HepG2 (cell line): ENCODE data around the gene ATXN7L2. TPM values are rescaled to one million over a fixed set of nuclear protein-coding genes. Genes with fewer than 3 reads are reported as not detected.
A peak's percentile ranks its signal among the peaks of the same experiment; 100 is the strongest.

ENCODE experiments used
- ATAC-seq: fragments of 200-7000 bp; cut with Tn5 transposase; 3 replicates; pipeline ENCODE4 v1.9.1; 2020; ENCODE audit warnings: mild to moderate bottlenecking, moderate library complexity
- BruUV-seq: library from RNA; stranded (reverse); fragments of 400-500 nt; replicated peaks from 2 replicates; lab custom pipeline; 2021; lab: Mats Ljungman, UMichigan
- CTCF ChIA-PET: fragments of 300-600 bp; formaldehyde crosslinking; extraction: SDS; loops from one replicate; lab custom pipeline; 2021; ENCODE audit warnings: low total read pairs, inconsistent platforms, low intra/inter-chr PET ratio; lab: Yijun Ruan, JAX
- POLR2A ChIA-PET: fragments of 350-600 bp; sonication (Branson Sonifier 250); formaldehyde crosslinking; loops from one replicate; lab custom pipeline; 2020; ENCODE audit warnings: antibody characterized with exemption, inconsistent platforms; lab: Yijun Ruan, JAX
- DNase-seq: peaks from one replicate; pipeline ENCODE4 v3.0.0-alpha.2; 2015; ENCODE audit warnings: low spot score
- FAIRE-seq: peaks from 3 replicates; lab custom pipeline; 2011; peaks lifted over from hg19 to GRCh38; lab: Jason Lieb, UNC
- H2AFZ ChIP-seq: one replicate; pipeline ENCODE4 v1.6.1; 2011; ENCODE audit warnings: low read length, inconsistent platforms
- H3K27ac ChIP-seq: fragments of 300-600 bp; 3 replicates; pipeline ENCODE4 v1.8.0; 2011; ENCODE audit warnings: mixed run types, mild to moderate bottlenecking, mixed read lengths, low read length, inconsistent platforms; ENCODE audit not compliant: insufficient read depth; ENCODE audit errors: extremely low read length
- H3K27me3 ChIP-seq, 2 experiments: fragments of 200-600 bp in 1 of 2; 2 replicates in 1 of 2; 3 replicates in 1 of 2; pipeline versions ENCODE4 v1.6.0 to v1.8.0; 2011; ENCODE audit warnings: low read length in 2 of 2, mild to moderate bottlenecking in 2 of 2, moderate library complexity in 2 of 2, inconsistent platforms in 1 of 2; ENCODE audit not compliant: insufficient read depth in 2 of 2, control insufficient read depth in 1 of 2
- H3K36me3 ChIP-seq, 2 experiments: fragments of 200-600 bp in 1 of 2; replicated peaks in 1 of 2; 2 replicates in 1 of 2; 3 replicates in 1 of 2; pipeline versions ENCODE4 v1.5.1 to v1.8.0; 2011; ENCODE audit warnings: low read length in 2 of 2, inconsistent platforms in 1 of 2; ENCODE audit not compliant: insufficient read depth in 2 of 2, control insufficient read depth in 1 of 2
- H3K4me1 ChIP-seq: 2 replicates; pipeline ENCODE4 v1.5.1; 2012; ENCODE audit warnings: low read length, inconsistent platforms; ENCODE audit not compliant: insufficient read depth
- H3K4me2 ChIP-seq: 2 replicates; pipeline ENCODE4 v1.6.0; 2011; ENCODE audit warnings: low read depth, low read length, inconsistent platforms
- H3K4me3 ChIP-seq, 3 experiments: fragments of 200-600 bp in 1 of 3; sonication (generic), shearing (Covaris generic) in 1 of 3; replicated peaks in 1 of 3; 2 replicates each; pipeline ENCODE4 v1.5.1; 2011 to 2016; ENCODE audit warnings: low read length in 3 of 3, inconsistent platforms in 2 of 3, low read depth in 2 of 3, mild to moderate bottlenecking in 2 of 3, control low read depth in 1 of 3, mixed read lengths in 1 of 3; ENCODE audit not compliant: insufficient read depth in 1 of 3
- H3K79me2 ChIP-seq: one replicate; pipeline ENCODE4 v1.6.1; 2011; ENCODE audit warnings: low read length, inconsistent platforms; ENCODE audit not compliant: insufficient read depth
- H3K9ac ChIP-seq: 2 replicates; pipeline ENCODE4 v1.6.0; 2011; ENCODE audit warnings: mild to moderate bottlenecking, low read depth, low read length, inconsistent platforms; ENCODE audit not compliant: insufficient read depth
- H3K9me3 ChIP-seq: 2 replicates; pipeline ENCODE4 v1.5.1; 2012; ENCODE audit warnings: mild to moderate bottlenecking, low read length
- H4K20me1 ChIP-seq: 2 replicates; pipeline ENCODE4 v1.6.0; 2011; ENCODE audit warnings: inconsistent platforms, mild to moderate bottlenecking, low read length, moderate library complexity; ENCODE audit not compliant: insufficient read depth
- CBX2 ChIP-seq, 2 experiments: fragments of 200-600 bp in 1 of 2; sonication (generic); formaldehyde crosslinking in 1 of 2; IDR thresholded peaks; 2 replicates each; pipeline versions ENCODE4 v1.7.0 to v1.8.1; 2018 to 2022; ENCODE audit warnings: low read depth in 2 of 2, low read length in 1 of 2, mild to moderate bottlenecking in 1 of 2, missing genetic modification reagents in 1 of 2
- FOXK1 ChIP-seq: sonication (generic); formaldehyde crosslinking; IDR thresholded peaks from 2 replicates; pipeline ENCODE4 v1.4.0; 2020; ENCODE audit warnings: low read depth, missing genetic modification reagents, borderline replicate concordance
- GABPA ChIP-seq, 2 experiments: IDR thresholded peaks; 2 replicates each; pipeline ENCODE4 v1.6.1; 2011 to 2016; ENCODE audit warnings: low read depth in 2 of 2, low read length in 1 of 2, missing biosample characterization in 1 of 2, missing genetic modification characterization in 1 of 2
- KLF11 ChIP-seq: IDR thresholded peaks from 2 replicates; pipeline ENCODE4 v1.6.1; 2016; ENCODE audit warnings: missing compliant biosample characterization
- MED1 ChIP-seq: sonication (generic); formaldehyde crosslinking; IDR thresholded peaks from 2 replicates; pipeline ENCODE4 v1.4.0; 2020; ENCODE audit warnings: missing genetic modification reagents
- SIN3A ChIP-seq: IDR thresholded peaks from 2 replicates; pipeline ENCODE4 v1.6.1; 2011; ENCODE audit warnings: low read depth, mild to moderate bottlenecking, control low read depth, low read length, borderline replicate concordance
- ZNF570 ChIP-seq: sonication (generic); formaldehyde crosslinking; IDR thresholded peaks from 2 replicates; pipeline ENCODE4 v1.4.0; 2020; ENCODE audit warnings: mild to moderate bottlenecking, missing genetic modification reagents, borderline replicate concordance
- WGBS: methylation state at CpG from one replicate; pipeline ENCODE4 v1.1.6; 2017; ENCODE audit warnings: low lambda C conversion rate; 5-methylcytosine and 5-hydroxymethylcytosine counted together
- in situ Hi-C: cut with HindIII; loops from 2 replicates; pipeline ENCODE4 v1.10.0; 2017; ENCODE audit warnings: low pct_unique_long_range_greater_than_20kb; ENCODE audit not compliant: extremely low pct_ligation_motif_present
- intact Hi-C: fragments of 100-400 bp; cut with micrococcal nuclease; formaldehyde crosslinking; loops from one replicate; pipeline ENCODE4 v1.10.0; 2022; ENCODE audit not compliant: unreplicated experiment
- polyA plus RNA-seq, 8 experiments: library from polyadenylated mRNA; depleted of rRNA in 3 of 8; stranded (reverse) in 7 of 8; unstranded in 1 of 8; fragments of >200 nt; fragmentation: Illumina TruSeq in 4 of 8; extraction: Trizol in 4 of 8; gene quantifications; 2 replicates each; pipeline versions ENCODE4 v1.2.1 to v1.2.3, GENCODE V29; 2011 to 2016; ENCODE audit warnings: low read depth in 4 of 8, missing spikeins in 1 of 8, mixed read lengths in 1 of 8; ENCODE audit not compliant: insufficient read depth in 1 of 8
- total RNA-seq, 5 experiments: library from RNA; depleted of rRNA; stranded (reverse); fragments of >200 nt; fragmentation: Illumina TruSeq; extraction: Trizol; gene quantifications; 2 replicates each; pipeline ENCODE4 v1.2.3, GENCODE V29; 2016; ENCODE audit warnings: low read depth in 1 of 5
- TF ChIP-seq, protein P1 (sequence below): sonication (generic); formaldehyde crosslinking; IDR thresholded peaks from 2 replicates; pipeline ENCODE4 v1.4.0; 2020; ENCODE audit warnings: mild to moderate bottlenecking, missing genetic modification reagents, borderline replicate concordance
- TF ChIP-seq, protein P2 (sequence below): sonication (generic); formaldehyde crosslinking; IDR thresholded peaks from 2 replicates; pipeline ENCODE4 v1.5.1; 2020; ENCODE audit warnings: mild to moderate bottlenecking, missing genetic modification reagents, moderate library complexity
- TF ChIP-seq, protein P3 (sequence below): sonication (generic); formaldehyde crosslinking; IDR thresholded peaks from 2 replicates; pipeline ENCODE4 v1.4.0; 2020; ENCODE audit warnings: missing genetic modification reagents, borderline replicate concordance

The ATXN7L2 gene
- total and polyA plus RNA-seq, 2 of the 13 experiments (the other 11 are each of a cell fraction or from before 2014, with no cell fraction given) = 2.7 to 2.8 TPM

DNA sequence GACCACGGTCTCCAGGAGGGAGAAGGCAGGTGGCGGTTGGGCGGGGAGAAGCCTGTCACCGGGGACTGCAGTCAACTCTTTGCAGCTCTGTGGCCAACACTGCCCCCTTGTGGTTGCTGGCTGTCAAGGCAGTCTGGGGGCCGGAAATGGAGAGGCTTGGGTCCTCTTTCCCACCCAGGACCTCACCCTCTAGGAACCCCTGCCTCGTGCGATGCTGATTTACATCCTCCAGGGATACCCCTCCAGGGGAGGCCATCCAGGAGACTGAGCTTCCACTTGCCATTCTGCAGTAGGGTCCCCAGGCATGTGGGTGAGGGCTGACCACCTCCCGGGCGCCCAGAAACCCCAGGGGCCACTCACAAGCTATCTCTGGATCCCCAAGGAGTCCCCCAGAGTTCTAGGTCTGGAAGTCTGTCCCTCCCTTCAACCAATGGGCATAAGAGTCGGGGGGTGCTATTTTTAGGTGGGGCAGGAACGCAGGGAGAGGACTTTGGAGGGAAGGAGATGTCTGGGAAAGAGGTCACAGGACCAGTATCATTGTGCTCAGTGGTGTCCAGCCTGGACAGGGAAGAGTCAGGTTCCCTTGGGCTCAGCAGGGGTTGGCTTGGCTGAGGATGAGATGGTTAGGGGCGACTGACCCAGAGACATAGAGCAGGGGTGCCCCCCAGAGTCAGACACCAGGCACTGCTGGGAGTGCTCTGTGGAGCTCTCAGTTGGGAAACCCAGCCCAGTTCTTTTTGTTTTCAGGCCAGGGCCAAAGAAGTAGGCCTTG lies 48.8 kb downstream of the ATXN7L2 start:
- ChIA-PET CTCF (interaction anchor here (0.7 to 4.5 kb wide), 6 partner anchors 30 to 269 kb away, joined by 3 to 81 read pairs (median 20); partner anchors contain the start of gene CYB561D1), POLR2A (interaction anchor here (0.7 to 4.4 kb wide), 6 partner anchors 16 to 49 kb away, joined by 3 to 18 read pairs (median 5); partner anchors contain the start of genes AMIGO1, ATXN7L2, CYB561D1 and GNAI3)
- Histone ChIP-seq H3K9ac (no peak overlapping the region), H3K4me3 (peak overlapping the region in 2 of 3 experiments; percentile 29 to 67; a peak in 2 of 6 replicates), H3K27ac (no peak overlapping the region), H3K27me3 (peaks cover 8 to 46% of the 10 kb centered on the region in 2 experiments; a peak in 4 of 5 replicates), H3K4me1 (peaks cover 19% of the 10 kb centered on the region; the same call in 1 of the 2 replicates), H3K36me3 (no peaks in the 10 kb centered on the region), H3K4me2 (peak overlapping the region; percentile 87), H3K9me3 (no peaks in the 10 kb centered on the region), H3K79me2 (no peaks in the 10 kb centered on the region), H2AFZ (peak overlapping the region; percentile 89), H4K20me1 (no peaks in the 10 kb centered on the region)
- intact Hi-C loops = loop anchor here (1.0 kb wide), 2 partner anchors 34 to 38 kb away; partner anchors contain the start of gene CYB561D1
- FAIRE-seq (peak; percentile 70), DNase-seq (peak; percentile 75), ATAC-seq (peak; percentile 86)
- no TSS peak for BruUV-seq
- WGBS = 11% methylated on average over 9 of the region's 12 CpGs
- in situ Hi-C loops = loop anchor here (5.0 to 10.0 kb wide), 2 partner anchors 40 to 268 kb away; partner anchors contain the start of gene CYB561D1
- TF ChIP-seq, protein P1, sequence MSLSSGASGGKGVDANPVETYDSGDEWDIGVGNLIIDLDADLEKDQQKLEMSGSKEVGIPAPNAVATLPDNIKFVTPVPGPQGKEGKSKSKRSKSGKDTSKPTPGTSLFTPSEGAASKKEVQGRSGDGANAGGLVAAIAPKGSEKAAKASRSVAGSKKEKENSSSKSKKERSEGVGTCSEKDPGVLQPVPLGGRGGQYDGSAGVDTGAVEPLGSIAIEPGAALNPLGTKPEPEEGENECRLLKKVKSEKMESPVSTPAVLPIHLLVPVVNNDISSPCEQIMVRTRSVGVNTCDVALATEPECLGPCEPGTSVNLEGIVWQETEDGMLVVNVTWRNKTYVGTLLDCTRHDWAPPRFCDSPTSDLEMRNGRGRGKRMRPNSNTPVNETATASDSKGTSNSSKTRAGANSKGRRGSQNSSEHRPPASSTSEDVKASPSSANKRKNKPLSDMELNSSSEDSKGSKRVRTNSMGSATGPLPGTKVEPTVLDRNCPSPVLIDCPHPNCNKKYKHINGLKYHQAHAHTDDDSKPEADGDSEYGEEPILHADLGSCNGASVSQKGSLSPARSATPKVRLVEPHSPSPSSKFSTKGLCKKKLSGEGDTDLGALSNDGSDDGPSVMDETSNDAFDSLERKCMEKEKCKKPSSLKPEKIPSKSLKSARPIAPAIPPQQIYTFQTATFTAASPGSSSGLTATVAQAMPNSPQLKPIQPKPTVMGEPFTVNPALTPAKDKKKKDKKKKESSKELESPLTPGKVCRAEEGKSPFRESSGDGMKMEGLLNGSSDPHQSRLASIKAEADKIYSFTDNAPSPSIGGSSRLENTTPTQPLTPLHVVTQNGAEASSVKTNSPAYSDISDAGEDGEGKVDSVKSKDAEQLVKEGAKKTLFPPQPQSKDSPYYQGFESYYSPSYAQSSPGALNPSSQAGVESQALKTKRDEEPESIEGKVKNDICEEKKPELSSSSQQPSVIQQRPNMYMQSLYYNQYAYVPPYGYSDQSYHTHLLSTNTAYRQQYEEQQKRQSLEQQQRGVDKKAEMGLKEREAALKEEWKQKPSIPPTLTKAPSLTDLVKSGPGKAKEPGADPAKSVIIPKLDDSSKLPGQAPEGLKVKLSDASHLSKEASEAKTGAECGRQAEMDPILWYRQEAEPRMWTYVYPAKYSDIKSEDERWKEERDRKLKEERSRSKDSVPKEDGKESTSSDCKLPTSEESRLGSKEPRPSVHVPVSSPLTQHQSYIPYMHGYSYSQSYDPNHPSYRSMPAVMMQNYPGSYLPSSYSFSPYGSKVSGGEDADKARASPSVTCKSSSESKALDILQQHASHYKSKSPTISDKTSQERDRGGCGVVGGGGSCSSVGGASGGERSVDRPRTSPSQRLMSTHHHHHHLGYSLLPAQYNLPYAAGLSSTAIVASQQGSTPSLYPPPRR = peak; percentile 30; the same call in 1 of the 2 replicates
- TF ChIP-seq SIN3A (peak; percentile 49; the same call in 1 of the 2 replicates), ZNF570 (CRISPR knock-in tag) (no peak), MED1 (no peak), GABPA (IDR thresholded peaks at IDR 0.05; ENCODE audit: low read depth, low read length) (no peak), GABPA (CRISPR knock-in tag; IDR thresholded peaks at IDR 0.05; ENCODE audit: low read depth) (peak; percentile 62), FOXK1 (CRISPR knock-in tag) (no peak), KLF11 (no peak), CBX2 (IDR thresholded peaks at IDR 0.05; ENCODE audit: low read depth, low read length) (no peak), CBX2 (CRISPR knock-in tag; IDR thresholded peaks at IDR 0.05; ENCODE audit: low read depth) (no peak)
- TF ChIP-seq, protein P2, sequence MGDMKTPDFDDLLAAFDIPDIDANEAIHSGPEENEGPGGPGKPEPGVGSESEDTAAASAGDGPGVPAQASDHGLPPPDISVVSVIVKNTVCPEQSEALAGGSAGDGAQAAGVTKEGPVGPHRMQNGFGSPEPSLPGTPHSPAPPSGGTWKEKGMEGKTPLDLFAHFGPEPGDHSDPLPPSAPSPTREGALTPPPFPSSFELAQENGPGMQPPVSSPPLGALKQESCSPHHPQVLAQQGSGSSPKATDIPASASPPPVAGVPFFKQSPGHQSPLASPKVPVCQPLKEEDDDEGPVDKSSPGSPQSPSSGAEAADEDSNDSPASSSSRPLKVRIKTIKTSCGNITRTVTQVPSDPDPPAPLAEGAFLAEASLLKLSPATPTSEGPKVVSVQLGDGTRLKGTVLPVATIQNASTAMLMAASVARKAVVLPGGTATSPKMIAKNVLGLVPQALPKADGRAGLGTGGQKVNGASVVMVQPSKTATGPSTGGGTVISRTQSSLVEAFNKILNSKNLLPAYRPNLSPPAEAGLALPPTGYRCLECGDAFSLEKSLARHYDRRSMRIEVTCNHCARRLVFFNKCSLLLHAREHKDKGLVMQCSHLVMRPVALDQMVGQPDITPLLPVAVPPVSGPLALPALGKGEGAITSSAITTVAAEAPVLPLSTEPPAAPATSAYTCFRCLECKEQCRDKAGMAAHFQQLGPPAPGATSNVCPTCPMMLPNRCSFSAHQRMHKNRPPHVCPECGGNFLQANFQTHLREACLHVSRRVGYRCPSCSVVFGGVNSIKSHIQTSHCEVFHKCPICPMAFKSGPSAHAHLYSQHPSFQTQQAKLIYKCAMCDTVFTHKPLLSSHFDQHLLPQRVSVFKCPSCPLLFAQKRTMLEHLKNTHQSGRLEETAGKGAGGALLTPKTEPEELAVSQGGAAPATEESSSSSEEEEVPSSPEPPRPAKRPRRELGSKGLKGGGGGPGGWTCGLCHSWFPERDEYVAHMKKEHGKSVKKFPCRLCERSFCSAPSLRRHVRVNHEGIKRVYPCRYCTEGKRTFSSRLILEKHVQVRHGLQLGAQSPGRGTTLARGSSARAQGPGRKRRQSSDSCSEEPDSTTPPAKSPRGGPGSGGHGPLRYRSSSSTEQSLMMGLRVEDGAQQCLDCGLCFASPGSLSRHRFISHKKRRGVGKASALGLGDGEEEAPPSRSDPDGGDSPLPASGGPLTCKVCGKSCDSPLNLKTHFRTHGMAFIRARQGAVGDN (CRISPR knock-in tag) = peak; percentile 57
- TF ChIP-seq, protein P3, sequence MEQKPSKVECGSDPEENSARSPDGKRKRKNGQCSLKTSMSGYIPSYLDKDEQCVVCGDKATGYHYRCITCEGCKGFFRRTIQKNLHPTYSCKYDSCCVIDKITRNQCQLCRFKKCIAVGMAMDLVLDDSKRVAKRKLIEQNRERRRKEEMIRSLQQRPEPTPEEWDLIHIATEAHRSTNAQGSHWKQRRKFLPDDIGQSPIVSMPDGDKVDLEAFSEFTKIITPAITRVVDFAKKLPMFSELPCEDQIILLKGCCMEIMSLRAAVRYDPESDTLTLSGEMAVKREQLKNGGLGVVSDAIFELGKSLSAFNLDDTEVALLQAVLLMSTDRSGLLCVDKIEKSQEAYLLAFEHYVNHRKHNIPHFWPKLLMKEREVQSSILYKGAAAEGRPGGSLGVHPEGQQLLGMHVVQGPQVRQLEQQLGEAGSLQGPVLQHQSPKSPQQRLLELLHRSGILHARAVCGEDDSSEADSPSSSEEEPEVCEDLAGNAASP = peak; percentile 32; the same call in 1 of the 2 replicates
